ENCODE measurements around the gene ZNF837.

Gene ZNF837

GRCh38 chr19:58368561-58369360, 12.1 kb downstream of the ZNF837 start:
- no peak for DNase-seq (ENCODE audit: low read depth)

- DNase-seq (ENCODE audit: low read depth) = no peak
These were observed 13.0 kb downstream of the ZNF837 start for GRCh38 chr19:58367698-58368454.

DNA sequence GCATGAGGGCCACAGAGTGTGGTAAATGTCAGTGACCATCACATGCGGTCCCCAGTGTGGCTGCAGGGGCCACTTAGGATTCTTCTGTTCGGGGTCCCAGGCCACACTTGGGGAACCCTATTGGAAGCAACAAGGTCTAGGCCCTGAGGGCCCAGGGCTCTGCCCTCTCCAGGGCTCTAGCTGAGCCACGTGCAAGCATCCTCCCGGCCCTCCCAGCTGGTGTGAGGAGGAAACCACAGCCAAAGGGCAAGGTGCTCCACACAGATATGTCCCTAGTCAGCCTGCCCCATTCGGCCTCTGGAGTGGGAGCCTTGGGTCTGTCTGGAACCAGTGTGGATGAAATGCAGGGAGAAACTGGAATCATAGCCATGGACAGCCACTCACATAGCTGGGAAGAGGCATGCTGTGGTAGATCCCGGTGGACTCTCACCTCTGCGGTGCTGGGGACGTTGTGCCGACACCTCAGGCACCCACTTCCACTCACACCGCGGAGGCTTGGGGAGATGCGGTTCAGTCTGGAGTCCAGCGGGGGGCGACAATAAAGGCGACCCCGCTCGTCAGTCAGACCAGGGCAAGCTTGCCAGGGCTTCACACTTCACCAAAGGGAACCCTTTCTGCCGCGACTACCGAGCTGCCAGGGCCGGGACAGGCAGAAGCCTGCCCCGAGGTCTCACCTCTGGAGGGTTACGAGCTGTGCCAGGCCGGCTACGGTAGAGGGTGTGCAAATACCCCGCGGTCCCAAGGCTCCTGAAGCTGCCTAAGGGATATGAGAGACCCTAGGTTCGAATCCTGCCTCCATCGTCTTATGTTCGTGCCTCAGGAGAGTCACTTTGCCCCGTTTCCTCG, 14.0 kb downstream of the ZNF837 start:
- DNase-seq (ENCODE audit: low read depth) = no peak

GRCh38 chr19:58364146-58364545, 16.7 kb downstream of the ZNF837 start:
- no peak for DNase-seq (ENCODE audit: low read depth)

- peak; percentile 96 for DNase-seq (ENCODE audit: low read depth)
These were observed 18.4 kb downstream of the ZNF837 start, which contains the start of gene ZNF497 for GRCh38 chr19:58362272-58362994. Gene ZNF497, minus strand, starts transcription at chr19:58362751. Its CDS starts 5,116 bp downstream, at chr19:58357635.

DNA sequence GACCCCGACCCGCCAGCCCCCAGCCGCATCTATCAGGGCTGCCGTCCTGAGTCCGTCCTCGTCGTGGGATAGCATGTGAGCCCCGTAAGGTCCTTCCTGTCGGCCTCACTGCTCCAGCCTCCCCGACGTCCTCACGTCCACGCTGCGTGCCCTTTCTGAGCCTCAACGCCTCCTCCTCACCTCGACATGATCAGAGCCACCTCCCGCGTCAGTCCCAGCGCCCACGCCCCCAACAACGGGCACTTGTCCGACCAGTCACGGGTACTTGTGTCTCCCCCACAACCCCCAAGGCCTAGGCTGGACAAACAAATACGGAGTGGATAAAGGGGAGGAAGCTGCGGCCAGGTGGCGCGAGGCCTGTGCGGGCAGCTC, 18.9 kb downstream of the ZNF837 start:
- no peak for DNase-seq (ENCODE audit: low read depth)

- no peak for DNase-seq (ENCODE audit: low read depth)
These were observed 23.2 kb downstream of the ZNF837 start for GRCh38 chr19:58357481-58358145.

GRCh38 chr19:58356766-58357480, 23.9 kb downstream of the ZNF837 start:
- DNase-seq (ENCODE audit: low read depth) = no peak

- no peak for DNase-seq (ENCODE audit: low read depth)
These were observed 24.7 kb downstream of the ZNF837 start for GRCh38 chr19:58355908-58356765.

DNA sequence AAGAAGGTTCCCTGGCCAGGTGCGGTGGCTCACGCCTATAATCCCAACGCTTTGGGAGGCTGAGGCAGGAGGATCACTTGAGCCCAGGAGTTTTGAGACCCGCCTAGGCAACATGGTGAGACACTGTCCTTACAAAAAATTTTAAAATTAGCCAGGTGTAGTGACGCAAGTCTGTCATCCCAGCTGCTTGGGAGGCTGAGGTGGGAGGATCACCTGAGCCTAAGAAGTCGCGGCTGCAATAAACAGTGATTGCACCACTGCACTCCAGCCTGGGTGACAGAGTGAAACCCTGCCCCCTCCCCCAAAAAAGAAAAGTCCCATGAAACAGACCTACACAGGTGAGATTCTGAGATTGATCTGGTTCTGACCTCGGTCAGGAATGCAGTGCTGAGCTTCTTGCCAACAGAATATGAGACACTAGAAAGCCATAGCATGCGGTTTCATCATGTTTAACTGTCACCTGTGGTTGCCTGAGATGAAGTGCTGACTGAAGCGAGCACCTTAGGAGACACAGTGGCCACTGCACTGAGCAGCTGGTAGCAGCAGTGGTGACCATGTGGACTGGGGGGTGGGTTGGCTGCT, 25.5 kb downstream of the ZNF837 start:
- DNase-seq (ENCODE audit: low read depth) = no peak

DNA sequence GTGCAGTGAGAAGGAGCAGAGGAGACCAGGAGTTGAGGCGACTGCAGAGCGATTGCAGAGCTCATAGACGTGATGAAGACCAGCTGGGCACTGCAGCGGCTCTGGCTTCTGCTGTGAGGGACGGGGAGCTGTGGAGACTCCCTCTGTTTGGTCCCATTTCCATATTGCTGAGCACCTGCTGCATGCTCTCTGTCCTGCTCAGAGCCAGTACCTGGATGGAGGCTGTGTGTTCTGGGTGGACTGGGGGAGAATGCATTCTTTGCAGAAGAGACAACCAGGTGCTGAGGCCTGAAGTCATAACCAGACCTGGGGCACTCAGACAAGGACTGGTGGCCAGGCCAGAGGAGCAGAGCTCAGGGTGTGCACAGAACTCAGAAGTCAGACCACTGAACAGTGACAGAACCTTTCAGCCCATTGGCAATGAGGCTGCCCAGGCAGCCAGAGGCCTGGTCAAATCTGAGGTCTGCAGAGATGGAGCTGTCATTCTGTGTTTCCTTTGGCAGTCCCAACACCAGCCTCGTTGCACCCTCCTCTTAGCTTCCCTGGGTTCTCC, 26.3 kb downstream of the ZNF837 start:
- DNase-seq (ENCODE audit: low read depth) = no peak

- no peak for DNase-seq (ENCODE audit: low read depth)
These were observed 26.9 kb downstream of the ZNF837 start for GRCh38 chr19:58353717-58354477.

DNA sequence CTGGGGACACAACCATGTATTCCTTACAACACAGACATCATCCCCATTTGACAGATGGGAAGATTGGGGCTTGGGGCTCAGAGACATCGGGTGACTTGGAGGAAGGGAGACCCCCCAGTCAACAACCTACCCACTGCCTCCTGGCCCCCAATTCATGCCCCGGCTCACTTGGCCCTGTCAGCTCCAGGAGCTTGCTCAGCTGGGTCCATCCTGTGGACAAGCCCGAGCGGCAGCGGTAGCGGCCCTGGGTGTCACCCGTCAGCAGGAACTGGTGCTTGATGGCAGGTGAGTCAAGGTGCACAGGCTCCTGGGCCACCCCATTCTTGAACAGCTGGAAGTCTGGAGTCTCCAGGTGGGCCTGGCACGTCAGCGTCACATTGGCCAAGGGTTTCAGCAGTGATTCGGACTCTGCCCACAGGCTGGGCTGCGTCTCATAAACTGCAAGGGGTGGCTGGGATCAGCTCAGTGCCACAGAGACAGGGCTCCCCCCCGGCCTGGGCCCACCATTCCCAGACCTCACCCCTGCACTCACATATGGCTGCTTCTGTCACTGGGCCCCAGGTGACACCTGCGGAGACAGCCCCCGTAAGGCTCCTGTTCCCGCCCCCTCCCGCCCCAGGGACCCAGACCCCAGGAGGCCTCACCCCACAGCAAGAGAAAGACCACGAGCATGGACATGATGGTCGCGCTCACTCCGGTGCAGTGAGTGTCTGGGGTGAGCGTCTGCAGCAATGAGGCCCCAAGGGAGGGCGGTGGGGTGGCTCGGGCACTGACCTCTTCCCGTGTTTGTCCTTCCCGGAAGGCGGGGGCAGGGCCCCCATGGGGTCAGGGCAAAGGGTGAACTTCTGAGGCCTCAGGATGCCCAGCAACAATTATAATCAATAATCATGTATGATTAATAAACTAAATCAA, 27.8 kb downstream of the ZNF837 start, which contains the start of gene A1BG:
A1BG (minus strand) TSS at position 733 of the 912 bp plus-strand sequence; CDS start at position 678, 55 bp downstream.
- DNase-seq (ENCODE audit: low read depth) = no peak

GRCh38 chr19:58351990-58352755, 28.7 kb downstream of the ZNF837 start:
- DNase-seq (ENCODE audit: low read depth) = no peak

DNA sequence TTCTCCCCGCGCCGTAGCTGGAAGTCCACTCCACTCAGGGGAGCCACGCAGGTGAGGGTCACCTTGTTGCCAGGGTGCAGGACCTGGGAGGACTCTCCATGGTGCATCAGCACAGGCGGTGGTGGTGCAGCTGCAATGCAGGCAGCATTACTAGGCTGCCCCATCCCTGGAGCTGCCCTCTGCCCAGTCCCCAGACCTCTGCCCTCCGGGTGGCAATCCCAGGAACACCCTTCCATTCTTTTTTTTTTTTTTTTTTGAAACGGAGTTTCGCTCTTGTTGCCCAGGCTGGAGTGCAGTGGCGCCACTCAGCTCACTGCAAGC, 29.3 kb downstream of the ZNF837 start:
- no peak for DNase-seq (ENCODE audit: low read depth)

GRCh38 chr19:58350871-58351557, 29.8 kb downstream of the ZNF837 start:
- DNase-seq (ENCODE audit: low read depth) = no peak

Measured in stimulated activated CD8-positive, alpha-beta memory T cell treated with anti-CD3 and anti-CD28 coated beads, Interleukin-4, amount 100 ng/mL, for 24 hours (primary cell).